Measurements from ENCODE around the gene DCAF17. TPM values are rescaled to one million over a fixed set of nuclear protein-coding genes. Genes with fewer than 3 reads are reported as not detected.

DCAF17 gene
- total RNA-seq, 1 donor from 2014 or later: 19.2 TPM

- H3K27ac Mint-ChIP-seq (ENCODE audit: unreplicated experiment): no peak overlapping the region
- peaks cover 43% of the 10 kb centered on the region for H3K36me3 Mint-ChIP-seq (ENCODE audit: unreplicated experiment)
- no peak for TF ChIP-seq CTCF (IDR thresholded peaks at IDR 0.05)
- no peaks in the 10 kb centered on the region for H3K27me3 Mint-ChIP-seq (ENCODE audit: unreplicated experiment)
- peaks cover 5% of the 10 kb centered on the region for H3K4me1 Mint-ChIP-seq (ENCODE audit: unreplicated experiment)
- no peak overlapping the region for H3K4me3 Mint-ChIP-seq (ENCODE audit: unreplicated experiment)
- no peak for DNase-seq (ENCODE audit: extremely low spot score, unreplicated experiment)
- H3K9me3 Mint-ChIP-seq (ENCODE audit: unreplicated experiment): no peaks in the 10 kb centered on the region
These were observed 48.9 kb downstream of the DCAF17 start for GRCh38 chr2:171482877-171483276.

GRCh38 chr2:171483793-171484192, 49.8 kb downstream of the DCAF17 start:
- no peak for TF ChIP-seq CTCF (IDR thresholded peaks at IDR 0.05)
- Mint-ChIP-seq H3K27me3 (ENCODE audit: unreplicated experiment) (no peaks in the 10 kb centered on the region), H3K4me1 (ENCODE audit: unreplicated experiment) (peaks cover 5% of the 10 kb centered on the region), H3K4me3 (ENCODE audit: unreplicated experiment) (no peak overlapping the region), H3K27ac (ENCODE audit: unreplicated experiment) (no peak overlapping the region), H3K9me3 (ENCODE audit: unreplicated experiment) (no peaks in the 10 kb centered on the region), H3K36me3 (ENCODE audit: unreplicated experiment) (peaks cover 41% of the 10 kb centered on the region)
- DNase-seq (ENCODE audit: extremely low spot score, unreplicated experiment): no peak

GRCh38 chr2:171485116-171485515, 51.1 kb downstream of the DCAF17 start:
- H3K4me1 Mint-ChIP-seq (ENCODE audit: unreplicated experiment): peaks cover 5% of the 10 kb centered on the region
- no peak overlapping the region for H3K4me3 Mint-ChIP-seq (ENCODE audit: unreplicated experiment)
- peaks cover 33% of the 10 kb centered on the region for H3K36me3 Mint-ChIP-seq (ENCODE audit: unreplicated experiment)
- no peak overlapping the region for H3K27ac Mint-ChIP-seq (ENCODE audit: unreplicated experiment)
- H3K9me3 Mint-ChIP-seq (ENCODE audit: unreplicated experiment): no peaks in the 10 kb centered on the region
- no peak for TF ChIP-seq CTCF (IDR thresholded peaks at IDR 0.05)
- no peaks in the 10 kb centered on the region for H3K27me3 Mint-ChIP-seq (ENCODE audit: unreplicated experiment)
- no peak for DNase-seq (ENCODE audit: extremely low spot score, unreplicated experiment)

- DNase-seq (ENCODE audit: extremely low spot score, unreplicated experiment): no peak
- no peak overlapping the region for H3K4me3 Mint-ChIP-seq (ENCODE audit: unreplicated experiment)
- H3K4me1 Mint-ChIP-seq (ENCODE audit: unreplicated experiment): peaks cover 2% of the 10 kb centered on the region
- no peaks in the 10 kb centered on the region for H3K27me3 Mint-ChIP-seq (ENCODE audit: unreplicated experiment)
- H3K36me3 Mint-ChIP-seq (ENCODE audit: unreplicated experiment): peaks cover 21% of the 10 kb centered on the region
- TF ChIP-seq CTCF (IDR thresholded peaks at IDR 0.05): no peak
- H3K9me3 Mint-ChIP-seq (ENCODE audit: unreplicated experiment): no peaks in the 10 kb centered on the region
- no peak overlapping the region for H3K27ac Mint-ChIP-seq (ENCODE audit: unreplicated experiment)
These were observed 53.2 kb downstream of the DCAF17 start for GRCh38 chr2:171487201-171487600.

- H3K27me3 Mint-ChIP-seq (ENCODE audit: unreplicated experiment): no peaks in the 10 kb centered on the region
- DNase-seq (ENCODE audit: extremely low spot score, unreplicated experiment): no peak
- no peak overlapping the region for H3K27ac Mint-ChIP-seq (ENCODE audit: unreplicated experiment)
- H3K9me3 Mint-ChIP-seq (ENCODE audit: unreplicated experiment): no peaks in the 10 kb centered on the region
- no peak overlapping the region for H3K4me3 Mint-ChIP-seq (ENCODE audit: unreplicated experiment)
- TF ChIP-seq CTCF (IDR thresholded peaks at IDR 0.05): no peak
- H3K36me3 Mint-ChIP-seq (ENCODE audit: unreplicated experiment): peaks cover 21% of the 10 kb centered on the region
- H3K4me1 Mint-ChIP-seq (ENCODE audit: unreplicated experiment): no peaks in the 10 kb centered on the region
These were observed 53.8 kb downstream of the DCAF17 start for GRCh38 chr2:171487803-171488259.
